NCI-H2029 treated with DMSO at 0.1 percent for 48 hours (cell line): ENCODE measurements around the gene SORBS2.
"Not testable (repeated sequence)": the region's sequence is repeated elsewhere in the genome, so short reads cannot be mapped to it uniquely, and the experiment has no call there.

Experiments used
- DNase-seq: peaks from one replicate; lab custom pipeline; 2025; lab: John Stamatoyannopoulos, UW

The SORBS2 gene

GRCh38 chr4:185811509-185812364 lies at the start of gene SORBS2:
SORBS2 (minus strand) TSS chr4:185812194; CDS start chr4:185690571, 121,623 bp downstream.
- DNase-seq, result peak; percentile 60

- no peak for DNase-seq
Measured at GRCh38 chr4:185859111-185859510, 47.1 kb upstream of the SORBS2 start.

- DNase-seq, result not testable (repeated sequence)
Measured at GRCh38 chr4:185857561-185857960, 45.6 kb upstream of the SORBS2 start.

GRCh38 chr4:185853841-185854240 lies 41.8 kb upstream of the SORBS2 start:
- no peak for DNase-seq

- DNase-seq, result no peak
Measured at GRCh38 chr4:185852961-185853360, 41.0 kb upstream of the SORBS2 start.

GRCh38 chr4:185849664-185850550 lies 37.9 kb upstream of the SORBS2 start:
- no peak for DNase-seq

- peak; percentile 11 for DNase-seq
Measured at GRCh38 chr4:185847352-185848097, 35.5 kb upstream of the SORBS2 start.

- DNase-seq, result no peak
Measured at GRCh38 chr4:185846505-185847150, 34.6 kb upstream of the SORBS2 start.

GRCh38 chr4:185845966-185846365 lies 34.0 kb upstream of the SORBS2 start:
- DNase-seq, result no peak

GRCh38 chr4:185841451-185841850 lies 29.5 kb upstream of the SORBS2 start:
- DNase-seq, result no peak

- DNase-seq, result no peak
Measured at GRCh38 chr4:185840953-185841352, 29.0 kb upstream of the SORBS2 start.

- DNase-seq, result no peak
Measured at GRCh38 chr4:185840201-185840600, 28.2 kb upstream of the SORBS2 start.

GRCh38 chr4:185839770-185840169 lies 27.8 kb upstream of the SORBS2 start:
- no peak for DNase-seq

GRCh38 chr4:185839194-185839712 lies 27.3 kb upstream of the SORBS2 start:
- DNase-seq, result no peak

GRCh38 chr4:185838514-185839193 lies 26.7 kb upstream of the SORBS2 start:
- DNase-seq, result no peak

- DNase-seq, result no peak
Measured at GRCh38 chr4:185838104-185838452, 26.1 kb upstream of the SORBS2 start.

- no peak for DNase-seq
Measured at GRCh38 chr4:185837415-185838103, 25.6 kb upstream of the SORBS2 start.

- DNase-seq, result no peak
Measured at GRCh38 chr4:185836241-185837084, 24.5 kb upstream of the SORBS2 start.

GRCh38 chr4:185835814-185836213 lies 23.8 kb upstream of the SORBS2 start:
- no peak for DNase-seq
